NCI-H69 (cell line): ENCODE results near the gene PRKCH.

Source experiments
- DNase-seq: peaks from one replicate; lab custom pipeline; 2025; lab: John Stamatoyannopoulos, UW

Gene PRKCH

DNA sequence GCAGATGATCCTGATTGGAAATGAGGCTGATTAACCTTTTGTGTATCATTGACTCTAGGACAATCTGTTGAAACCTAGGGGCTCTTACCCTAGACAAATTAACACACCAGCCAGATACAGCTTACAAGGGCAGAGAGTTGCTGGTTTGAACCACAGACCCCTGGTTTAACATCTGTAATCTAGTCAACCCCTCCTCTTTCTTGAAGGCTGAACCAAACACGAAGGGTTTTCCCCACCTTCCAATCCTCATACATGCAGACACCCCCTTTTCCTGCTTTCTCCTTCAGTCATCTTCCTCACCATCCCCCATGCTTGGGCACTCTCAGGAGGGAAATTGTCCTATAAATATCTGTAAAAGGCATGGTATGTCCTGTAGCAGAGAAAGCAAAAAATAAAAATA lies 247.9 kb downstream of the PRKCH start:
- no peak for DNase-seq

- no peak for DNase-seq
Observed at GRCh38 chr14:61569812-61570548, 248.6 kb downstream of the PRKCH start.

DNA sequence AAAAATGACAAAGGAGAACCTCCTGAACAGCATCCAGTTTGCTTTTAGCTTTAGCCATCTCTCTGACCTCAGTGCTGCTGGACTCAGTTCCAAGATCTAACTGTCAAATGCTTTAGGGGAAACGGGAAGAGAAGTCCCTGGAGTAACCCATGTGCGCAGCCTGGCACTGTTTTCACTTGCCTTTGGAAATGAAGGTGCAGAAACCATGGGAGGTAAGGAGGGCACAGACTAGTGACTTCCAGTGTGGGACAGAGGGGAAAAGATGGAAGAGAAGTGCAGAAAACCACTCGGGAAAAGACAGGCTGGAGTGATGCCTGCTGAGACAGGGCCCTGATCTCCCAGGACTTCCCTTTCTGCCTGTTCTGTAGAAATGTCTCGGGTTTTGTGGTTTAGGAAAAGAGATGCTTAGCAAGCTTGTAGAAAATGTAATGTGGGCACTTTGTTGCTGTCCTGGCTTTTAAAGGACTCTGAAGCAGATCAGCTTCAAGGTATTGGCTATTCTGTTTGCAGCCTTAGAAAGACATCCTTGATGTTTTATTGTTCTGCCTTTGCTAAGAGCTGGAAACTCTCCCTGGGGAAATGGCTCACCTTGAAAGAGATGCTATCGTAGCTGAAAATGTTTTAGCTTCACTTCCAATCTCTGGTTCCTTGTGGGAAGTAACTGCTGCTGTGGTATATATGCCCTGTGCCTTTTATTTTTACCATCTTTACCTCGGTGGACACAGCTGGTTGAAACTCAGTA lies 249.3 kb downstream of the PRKCH start:
- DNase-seq, result peak; percentile 15

DNA sequence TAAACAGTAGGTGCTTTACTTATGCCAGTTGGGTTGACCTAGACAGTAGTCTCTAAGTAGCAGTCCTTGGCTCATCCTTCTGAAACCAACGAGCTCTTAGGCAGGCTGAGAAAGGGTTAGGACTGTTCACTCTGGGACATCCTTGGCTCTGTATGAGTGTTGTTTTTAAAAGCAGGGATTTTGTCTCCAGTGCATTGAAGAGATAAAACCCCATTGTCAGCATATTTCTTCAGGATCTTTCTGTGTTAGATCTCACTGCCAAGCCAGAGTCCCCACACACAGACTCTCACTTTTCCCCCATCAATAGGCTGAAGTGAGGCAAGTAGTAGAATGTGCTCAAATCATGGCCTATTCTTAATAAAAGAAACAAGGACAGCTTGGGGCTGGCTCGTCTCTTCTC lies 250.5 kb downstream of the PRKCH start:
- DNase-seq, result no peak

DNA sequence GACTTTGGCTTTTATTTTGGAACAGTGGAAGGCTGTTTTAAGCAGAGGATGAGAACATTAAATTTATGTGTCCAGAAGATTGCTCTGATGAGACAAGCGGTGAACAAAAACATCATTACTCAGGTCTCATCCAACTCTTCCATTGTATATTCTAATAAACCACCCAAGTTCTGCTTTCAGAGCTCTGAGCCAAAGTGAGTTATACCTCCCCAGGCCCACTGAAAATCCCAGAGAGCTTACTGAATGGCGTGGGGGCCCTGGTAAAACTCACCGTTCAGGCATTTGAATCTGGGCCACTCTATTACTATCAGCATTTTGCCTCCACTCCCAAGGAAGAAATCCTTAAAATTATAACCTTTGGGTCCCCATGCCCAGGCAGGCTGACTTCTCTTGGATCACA lies 251.9 kb downstream of the PRKCH start:
- DNase-seq, result no peak

DNA sequence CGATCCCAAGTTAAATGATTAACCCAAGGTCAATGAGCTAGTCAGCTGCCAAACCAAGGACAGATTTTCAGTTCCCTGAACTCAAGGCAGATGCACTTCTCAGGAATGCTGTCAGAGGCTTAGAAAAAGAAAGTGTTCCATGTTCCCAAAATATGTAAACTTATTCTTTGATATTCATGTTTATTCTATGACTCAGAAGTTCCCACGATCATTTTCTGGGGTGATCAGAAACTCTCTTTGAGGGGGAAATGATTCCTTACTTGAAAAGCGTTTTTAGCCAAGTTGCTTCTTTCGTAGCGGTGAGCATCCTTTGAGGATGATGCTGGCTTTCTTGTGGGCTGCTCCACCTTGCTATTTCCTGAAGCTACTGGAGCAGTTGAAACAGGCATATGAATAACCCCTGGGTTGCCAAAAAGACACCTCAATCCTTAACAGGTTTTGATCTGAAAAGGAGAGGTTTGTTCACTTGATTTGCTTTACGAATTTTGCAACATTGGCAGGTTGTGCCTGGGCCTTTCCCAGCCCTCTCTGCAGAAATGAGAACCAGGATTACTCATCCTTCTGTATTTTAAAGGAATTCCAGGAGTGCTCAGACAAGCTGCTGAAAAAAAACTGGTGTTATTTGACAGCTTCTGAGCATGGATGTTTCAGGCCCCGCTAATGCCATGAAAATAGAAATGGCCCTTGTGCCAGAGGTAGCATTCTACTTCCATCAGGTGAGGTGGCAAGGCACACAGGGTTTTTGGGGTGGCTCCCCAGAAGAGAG lies 252.6 kb downstream of the PRKCH start:
- DNase-seq, result no peak

- no peak for DNase-seq
Observed at GRCh38 chr14:61574514-61574807, 253.1 kb downstream of the PRKCH start.

GRCh38 chr14:61575126-61575525 lies 253.7 kb downstream of the PRKCH start:
- peak; percentile 39 for DNase-seq

- DNase-seq, result peak; percentile 84
Observed at GRCh38 chr14:61575551-61576150, 254.3 kb downstream of the PRKCH start.

DNA sequence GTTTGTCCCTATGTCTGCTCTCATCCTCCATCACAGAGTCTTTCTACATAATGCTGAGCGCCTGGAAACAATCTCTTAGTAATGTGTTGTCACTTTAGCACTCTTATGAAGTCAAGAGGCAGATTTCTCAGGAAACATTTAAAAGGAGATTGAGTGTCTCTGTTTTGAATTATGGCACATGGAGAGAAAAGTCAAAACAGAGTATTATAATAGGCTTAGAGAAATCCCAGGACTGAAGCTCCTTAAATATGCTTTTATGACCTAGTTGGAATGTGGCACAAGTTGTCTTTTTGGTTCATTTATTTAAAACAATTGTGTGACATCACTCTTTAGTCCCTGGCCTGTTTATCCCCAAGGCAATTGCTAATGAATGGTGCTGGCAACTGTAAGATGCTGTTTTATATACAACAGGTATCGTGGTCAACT lies 256.1 kb downstream of the PRKCH start:
- DNase-seq, result peak; percentile 53

- no peak for DNase-seq
Observed at GRCh38 chr14:61578745-61579144, 257.4 kb downstream of the PRKCH start.

GRCh38 chr14:61581340-61581739 lies 260.0 kb downstream of the PRKCH start:
- DNase-seq, result no peak

DNA sequence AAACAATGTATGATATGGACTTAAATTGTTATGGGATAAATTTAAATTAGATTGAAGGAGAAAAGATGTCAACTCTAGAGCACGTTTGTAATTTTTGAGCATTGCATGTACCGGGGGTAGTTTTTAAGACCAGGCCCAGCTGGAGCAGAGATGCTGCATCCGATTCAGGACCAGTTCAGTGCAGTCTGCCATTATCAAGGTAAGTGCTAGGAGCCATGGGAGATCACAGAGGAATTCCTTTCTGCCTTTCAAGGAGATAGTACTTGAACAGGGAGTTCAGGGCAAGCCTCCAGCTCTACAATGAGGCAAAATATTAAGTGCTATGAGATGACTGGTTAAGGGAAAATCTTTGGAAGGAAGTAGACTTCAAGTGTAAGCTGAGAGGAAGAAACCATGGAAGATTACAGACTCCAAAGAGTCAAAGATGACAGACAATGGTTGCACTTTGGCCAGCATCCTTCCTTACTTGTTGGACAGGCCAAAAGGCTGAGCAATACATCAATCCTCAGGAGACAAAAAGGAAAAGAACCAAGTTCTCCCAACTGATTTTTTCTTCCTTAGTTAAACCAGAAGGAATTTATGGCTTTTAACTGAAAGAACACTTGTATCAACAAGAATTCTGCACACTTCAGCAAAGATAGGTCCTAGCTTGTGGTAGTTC lies 260.7 kb downstream of the PRKCH start:
- no peak for DNase-seq

- DNase-seq, result no peak
Observed at GRCh38 chr14:61582815-61583214, 261.4 kb downstream of the PRKCH start.

- no peak for DNase-seq
Observed at GRCh38 chr14:61584331-61584741, 263.0 kb downstream of the PRKCH start.

- DNase-seq, result peak; percentile 27
Observed at GRCh38 chr14:61585598-61586543, 264.5 kb downstream of the PRKCH start.

DNA sequence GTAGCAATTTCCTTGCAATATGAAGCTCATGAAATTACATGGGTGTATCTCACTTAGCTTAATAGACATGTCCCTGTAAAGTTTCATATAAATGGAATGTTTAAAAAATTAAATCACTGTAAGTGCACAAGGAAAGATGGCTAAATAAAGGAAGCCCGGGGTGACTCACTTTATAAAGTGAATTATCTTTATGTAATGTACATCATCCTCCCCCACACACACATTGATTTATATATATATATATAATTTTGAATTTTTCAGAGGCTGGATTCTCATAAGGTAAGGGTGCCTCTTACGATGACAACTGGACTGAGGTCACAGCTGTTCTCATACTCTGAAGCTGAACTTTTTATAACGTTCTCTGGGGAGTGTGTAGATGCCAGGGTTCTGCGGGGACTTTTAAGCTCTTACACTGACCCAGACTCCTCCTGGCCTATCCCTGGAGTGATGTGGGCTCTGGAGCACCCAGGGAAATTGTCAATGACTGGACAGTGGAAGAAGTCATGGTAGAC lies 265.2 kb downstream of the PRKCH start:
- no peak for DNase-seq

DNA sequence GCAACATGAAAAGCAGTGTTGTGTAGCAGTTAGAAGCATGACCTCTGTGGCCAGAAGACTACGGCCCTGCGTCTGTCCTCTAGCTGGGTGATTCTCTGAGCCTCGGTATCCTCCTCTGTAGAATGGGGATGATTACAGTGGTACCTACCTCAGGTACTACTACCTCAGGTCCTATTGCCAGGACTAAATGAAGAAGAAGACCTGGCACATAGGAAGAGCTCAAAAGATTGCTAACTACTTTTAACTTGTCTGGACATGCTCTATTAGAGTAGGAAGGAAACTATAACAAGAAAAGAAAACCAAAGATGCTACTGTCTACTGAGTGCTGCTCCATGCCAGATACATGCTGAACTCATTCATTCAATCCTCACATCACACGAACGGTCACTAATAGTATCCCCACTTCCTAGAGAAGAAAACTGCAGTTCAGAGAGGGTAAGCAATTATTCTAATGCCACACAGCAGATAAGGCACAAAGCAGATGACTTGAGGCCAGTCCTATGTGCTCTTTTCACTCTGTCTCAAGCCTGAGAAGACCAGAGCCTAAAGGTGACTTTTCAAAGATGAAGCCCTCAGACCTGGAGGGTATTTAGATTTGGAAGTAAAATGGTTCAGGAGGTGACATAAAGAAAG lies 265.8 kb downstream of the PRKCH start:
- DNase-seq, result no peak

DNA sequence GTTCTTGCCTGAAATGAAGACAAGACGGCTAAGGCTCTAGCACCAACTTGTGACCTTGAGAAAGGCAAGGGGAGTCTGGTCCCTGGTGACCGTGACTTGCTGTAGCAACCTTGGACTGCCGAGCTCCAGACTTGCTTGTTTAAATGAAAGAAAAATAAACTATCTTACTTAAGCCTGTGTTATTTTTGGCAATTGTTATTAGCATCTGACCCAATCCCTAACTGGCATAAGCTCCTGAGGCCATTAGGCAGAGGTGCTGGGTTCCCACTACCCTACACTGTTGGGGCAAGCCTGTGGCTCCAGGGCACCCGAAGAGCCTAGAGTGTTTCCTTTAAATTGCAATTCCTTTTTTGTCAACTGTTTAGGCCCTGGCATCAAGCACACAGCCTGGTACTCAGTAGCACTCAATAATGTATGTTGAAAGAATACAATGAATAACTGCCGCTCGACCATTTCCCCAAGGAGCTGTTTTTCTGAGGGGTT lies 267.1 kb downstream of the PRKCH start:
- DNase-seq, result no peak
